Vagina (tissue), 2 donors: Measurements from ENCODE around the gene CRY1.

Experiments used
- POLR2A ChIP-seq, 2 donors: fragments of 450-650 bp; IDR thresholded peaks; one replicate each; pipeline ENCODE4 v1.6.1; 2017; ENCODE audit warnings: antibody characterized with exemption in 2 of 2, mild to moderate bottlenecking in 2 of 2, moderate library complexity in 2 of 2
- TF ChIP-seq, protein P1 (sequence below), 3 experiments: fragments of 450-650 bp in 2 of 3; fragments of 200-600 bp in 1 of 3; sonication (generic) in 1 of 3; IDR thresholded peaks; one replicate each; pipeline ENCODE4 v1.5.1; 2017 to 2019; ENCODE audit warnings: antibody characterized with exemption in 3 of 3, mild to moderate bottlenecking in 2 of 3, moderate library complexity in 2 of 3

DNA sequence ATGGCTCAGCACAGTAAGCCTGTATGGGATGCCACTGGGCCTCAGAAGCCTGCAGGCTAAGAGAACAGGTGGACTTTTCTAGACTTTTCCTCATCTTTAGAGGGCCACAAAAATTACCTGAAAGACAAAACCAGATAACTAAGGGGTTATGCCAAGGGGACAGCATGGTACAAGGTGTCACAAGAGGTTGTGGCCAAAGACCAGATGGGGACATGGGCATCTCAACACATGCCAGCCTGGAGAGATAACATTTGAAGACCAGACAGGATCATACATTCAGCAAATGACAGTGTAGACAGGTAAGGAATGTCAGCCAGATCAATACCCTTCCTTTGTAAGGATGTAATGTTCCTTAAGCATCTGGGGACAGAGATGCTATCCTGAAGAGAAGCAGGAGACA, 8.9 kb upstream of the CRY1 start:
- TF ChIP-seq, protein P1, sequence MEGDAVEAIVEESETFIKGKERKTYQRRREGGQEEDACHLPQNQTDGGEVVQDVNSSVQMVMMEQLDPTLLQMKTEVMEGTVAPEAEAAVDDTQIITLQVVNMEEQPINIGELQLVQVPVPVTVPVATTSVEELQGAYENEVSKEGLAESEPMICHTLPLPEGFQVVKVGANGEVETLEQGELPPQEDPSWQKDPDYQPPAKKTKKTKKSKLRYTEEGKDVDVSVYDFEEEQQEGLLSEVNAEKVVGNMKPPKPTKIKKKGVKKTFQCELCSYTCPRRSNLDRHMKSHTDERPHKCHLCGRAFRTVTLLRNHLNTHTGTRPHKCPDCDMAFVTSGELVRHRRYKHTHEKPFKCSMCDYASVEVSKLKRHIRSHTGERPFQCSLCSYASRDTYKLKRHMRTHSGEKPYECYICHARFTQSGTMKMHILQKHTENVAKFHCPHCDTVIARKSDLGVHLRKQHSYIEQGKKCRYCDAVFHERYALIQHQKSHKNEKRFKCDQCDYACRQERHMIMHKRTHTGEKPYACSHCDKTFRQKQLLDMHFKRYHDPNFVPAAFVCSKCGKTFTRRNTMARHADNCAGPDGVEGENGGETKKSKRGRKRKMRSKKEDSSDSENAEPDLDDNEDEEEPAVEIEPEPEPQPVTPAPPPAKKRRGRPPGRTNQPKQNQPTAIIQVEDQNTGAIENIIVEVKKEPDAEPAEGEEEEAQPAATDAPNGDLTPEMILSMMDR (IDR thresholded peaks at IDR 0.05), result no peak
- no peak for TF ChIP-seq POLR2A (IDR thresholded peaks at IDR 0.05)
